Retinal pigment epithelial cell (primary cell): ENCODE measurements around the gene ZNF148.

ENCODE experiments used
- DNase-seq: peaks from one replicate; pipeline ENCODE4 v3.0.0-alpha.2; 2010; ENCODE audit warnings: low read depth
- H3K4me3 ChIP-seq: 2 replicates; pipeline ENCODE4 v1.5.1; 2011; ENCODE audit warnings: mild to moderate bottlenecking, low read length, control low read depth, moderate library complexity
- CTCF ChIP-seq: conservative IDR thresholded peaks from 2 replicates; pipeline ENCODE4 v1.5.1; 2011; ENCODE audit warnings: low read depth, low read length, control low read depth, inconsistent platforms

The ZNF148 gene

GRCh38 chr3:125322166-125322565 is 53.0 kb downstream of the ZNF148 start:
- no peak overlapping the region for H3K4me3 ChIP-seq
- TF ChIP-seq CTCF: no peak
- no peak for DNase-seq

GRCh38 chr3:125319765-125320164 is 55.4 kb downstream of the ZNF148 start:
- DNase-seq: no peak
- no peak overlapping the region for H3K4me3 ChIP-seq
- TF ChIP-seq CTCF: no peak

- no peak overlapping the region for H3K4me3 ChIP-seq
- no peak for DNase-seq
- TF ChIP-seq CTCF: no peak
Measured at GRCh38 chr3:125318871-125319270, 56.3 kb downstream of the ZNF148 start.

GRCh38 chr3:125318167-125318865 is 56.8 kb downstream of the ZNF148 start:
- no peak overlapping the region for H3K4me3 ChIP-seq
- no peak for DNase-seq
- no peak for TF ChIP-seq CTCF

GRCh38 chr3:125317761-125318160 is 57.4 kb downstream of the ZNF148 start:
- no peak for DNase-seq
- no peak overlapping the region for H3K4me3 ChIP-seq
- no peak for TF ChIP-seq CTCF

- DNase-seq: no peak
- no peak overlapping the region for H3K4me3 ChIP-seq
- no peak for TF ChIP-seq CTCF
Measured at GRCh38 chr3:125316949-125317348, 58.2 kb downstream of the ZNF148 start.

GRCh38 chr3:125316246-125316645 is 58.9 kb downstream of the ZNF148 start:
- H3K4me3 ChIP-seq: no peak overlapping the region
- no peak for DNase-seq
- no peak for TF ChIP-seq CTCF
